Measurements from ENCODE around the gene IMMT.

DNA sequence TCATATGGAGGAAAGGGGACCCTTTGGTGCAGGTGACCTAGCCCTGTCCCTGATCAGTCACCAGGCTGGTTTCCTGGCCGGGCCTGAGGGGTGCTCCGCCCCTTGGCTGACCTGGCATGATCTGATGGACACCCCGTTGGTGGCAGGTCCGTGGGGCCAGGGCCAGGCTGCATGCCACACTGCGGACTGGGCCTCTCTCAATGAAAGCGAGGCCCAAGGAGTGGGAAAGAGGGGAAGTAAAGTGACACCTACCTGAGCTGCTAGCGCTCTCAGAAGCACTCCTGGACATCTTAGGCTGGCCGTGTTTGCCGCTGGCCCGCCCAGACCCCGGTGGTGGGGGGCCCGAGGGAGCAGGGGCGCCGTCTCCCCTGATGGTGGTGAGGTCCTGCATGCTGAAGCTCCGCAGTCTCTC, 37.1 kb upstream of the IMMT start:
- TF ChIP-seq EZH2 (IDR thresholded peaks at IDR 0.05; ENCODE audit: borderline replicate concordance, low read depth, low read length, poor library complexity, severe bottlenecking), result no peak
- TF ChIP-seq, protein P1, sequence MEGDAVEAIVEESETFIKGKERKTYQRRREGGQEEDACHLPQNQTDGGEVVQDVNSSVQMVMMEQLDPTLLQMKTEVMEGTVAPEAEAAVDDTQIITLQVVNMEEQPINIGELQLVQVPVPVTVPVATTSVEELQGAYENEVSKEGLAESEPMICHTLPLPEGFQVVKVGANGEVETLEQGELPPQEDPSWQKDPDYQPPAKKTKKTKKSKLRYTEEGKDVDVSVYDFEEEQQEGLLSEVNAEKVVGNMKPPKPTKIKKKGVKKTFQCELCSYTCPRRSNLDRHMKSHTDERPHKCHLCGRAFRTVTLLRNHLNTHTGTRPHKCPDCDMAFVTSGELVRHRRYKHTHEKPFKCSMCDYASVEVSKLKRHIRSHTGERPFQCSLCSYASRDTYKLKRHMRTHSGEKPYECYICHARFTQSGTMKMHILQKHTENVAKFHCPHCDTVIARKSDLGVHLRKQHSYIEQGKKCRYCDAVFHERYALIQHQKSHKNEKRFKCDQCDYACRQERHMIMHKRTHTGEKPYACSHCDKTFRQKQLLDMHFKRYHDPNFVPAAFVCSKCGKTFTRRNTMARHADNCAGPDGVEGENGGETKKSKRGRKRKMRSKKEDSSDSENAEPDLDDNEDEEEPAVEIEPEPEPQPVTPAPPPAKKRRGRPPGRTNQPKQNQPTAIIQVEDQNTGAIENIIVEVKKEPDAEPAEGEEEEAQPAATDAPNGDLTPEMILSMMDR (conservative IDR thresholded peaks at IDR 0.05; ENCODE audit: low read depth, low read length), result no peak

All from A673 (cell line).